Fibroblast of lung (primary cell): ENCODE data around the gene LYPD6B. TPM values are rescaled to one million over a fixed set of nuclear protein-coding genes. Genes with fewer than 3 reads are reported as not detected.

ENCODE experiments used
- DNase-seq, 2 donors: peaks; one replicate each; pipeline versions ENCODE4 v3.0.0 to v3.0.0-alpha.2; 2010; ENCODE audit warnings: low read depth in 2 of 2
- H2AFZ ChIP-seq: 2 replicates; pipeline ENCODE4 v1.5.1; 2012; ENCODE audit warnings: low read length, control low read depth, inconsistent platforms
- H3K27ac ChIP-seq: 2 replicates; pipeline ENCODE4 v1.5.1; 2011; ENCODE audit warnings: low read length, control low read depth; ENCODE audit not compliant: insufficient read depth
- H3K27me3 ChIP-seq: 2 replicates; pipeline ENCODE4 v1.5.1; 2011; ENCODE audit warnings: mild to moderate bottlenecking, low read length; ENCODE audit not compliant: control insufficient read depth, insufficient read depth
- H3K36me3 ChIP-seq: 2 replicates; pipeline ENCODE4 v1.5.1; 2011; ENCODE audit warnings: low read length; ENCODE audit not compliant: control insufficient read depth, insufficient read depth
- H3K4me1 ChIP-seq: 2 replicates; pipeline ENCODE4 v1.5.1; 2011; ENCODE audit warnings: low read length; ENCODE audit not compliant: control insufficient read depth, insufficient read depth; ENCODE audit errors: extremely low read depth
- H3K4me2 ChIP-seq: 2 replicates; pipeline ENCODE4 v1.5.1; 2011; ENCODE audit warnings: low read length, control low read depth; ENCODE audit not compliant: insufficient read depth; ENCODE audit errors: extremely low read depth
- H3K4me3 ChIP-seq, 4 experiments: fragments of 200-600 bp in 1 of 4; sonication (generic) in 1 of 4; replicated peaks in 1 of 4; 2 replicates each; pipeline ENCODE4 v1.5.1; 2011 to 2016; ENCODE audit warnings: low read length in 4 of 4, low read depth in 3 of 4, mild to moderate bottlenecking in 3 of 4, control low read depth in 2 of 4, inconsistent platforms in 1 of 4, mixed read lengths in 1 of 4; ENCODE audit not compliant: insufficient read depth in 1 of 4; ENCODE audit errors: control extremely low read depth in 1 of 4
- H3K79me2 ChIP-seq: 2 replicates; pipeline ENCODE4 v1.5.1; 2012; ENCODE audit warnings: mild to moderate bottlenecking, low read length, inconsistent platforms; ENCODE audit not compliant: control insufficient read depth, insufficient read depth
- H3K9ac ChIP-seq: 2 replicates; pipeline ENCODE4 v1.5.1; 2011; ENCODE audit warnings: mild to moderate bottlenecking, low read length, control low read depth; ENCODE audit not compliant: insufficient read depth
- H3K9me3 ChIP-seq: 2 replicates; pipeline ENCODE4 v1.5.1; 2012; ENCODE audit warnings: low read depth, low read length; ENCODE audit not compliant: control insufficient read depth, insufficient read depth
- H4K20me1 ChIP-seq: 2 replicates; pipeline ENCODE4 v1.5.1; 2011; ENCODE audit warnings: low read length; ENCODE audit not compliant: control insufficient read depth, insufficient read depth; ENCODE audit errors: extremely low read depth
- CTCF ChIP-seq, 2 donors: IDR thresholded peaks in 1 of 2; conservative IDR thresholded peaks in 1 of 2; 1 replicate in 1 of 2; 2 replicates in 1 of 2; pipeline ENCODE4 v1.5.1; 2011 to 2012; ENCODE audit warnings: low read length in 2 of 2, control low read depth in 1 of 2, inconsistent platforms in 1 of 2, low read depth in 1 of 2, mild to moderate bottlenecking in 1 of 2
- EZH2 ChIP-seq: IDR thresholded peaks from 2 replicates; pipeline ENCODE4 v1.5.1; 2012; ENCODE audit warnings: low read length, control low read depth, mild to moderate bottlenecking; ENCODE audit errors: missing control alignments
- polyA plus RNA-seq, 2 donors: library from polyadenylated mRNA; depleted of rRNA in 1 of 2; stranded (reverse) in 1 of 2; unstranded in 1 of 2; fragments of >200 nt; gene quantifications; 2 replicates each; pipeline ENCODE4 v1.2.1, GENCODE V29; 2011 to 2012; ENCODE audit warnings: missing spikeins in 1 of 2
- total RNA-seq: library from RNA; depleted of rRNA; stranded (reverse); fragments of >200 nt; gene quantifications from 2 replicates; pipeline ENCODE4 v1.2.1, GENCODE V29; 2014

The LYPD6B gene
- total and polyA plus RNA-seq, 2 donors (not counting 1 experiment from before 2014, with no cell fraction given) = 0.11 TPM; not detected in 1

- no peaks in the 10 kb centered on the region for H3K36me3 ChIP-seq
- H3K4me2 ChIP-seq = no peak overlapping the region
- no peaks in the 10 kb centered on the region for H4K20me1 ChIP-seq
- H3K79me2 ChIP-seq = no peaks in the 10 kb centered on the region
- no peak for DNase-seq
- H3K9ac ChIP-seq = no peak overlapping the region
- no peaks in the 10 kb centered on the region for H3K4me1 ChIP-seq
- no peak overlapping the region for H3K27ac ChIP-seq
- no peak overlapping the region for H2AFZ ChIP-seq
- H3K27me3 ChIP-seq = no peaks in the 10 kb centered on the region
- no peak overlapping the region for H3K4me3 ChIP-seq
- TF ChIP-seq CTCF (conservative IDR thresholded peaks at IDR 0.05 in 1 of 2, IDR thresholded peaks at IDR 0.05 in 1 of 2; ENCODE audit: low read depth in 1 of 2, low read length in 2 of 2) (no peak), EZH2 (no peak)
- no peaks in the 10 kb centered on the region for H3K9me3 ChIP-seq
Measured at GRCh38 chr2:149259136-149259535, 220.6 kb downstream of the LYPD6B start.

GRCh38 chr2:149261692-149262091 lies 223.2 kb downstream of the LYPD6B start:
- H4K20me1 ChIP-seq = no peaks in the 10 kb centered on the region
- DNase-seq = no peak
- no peak overlapping the region for H3K9ac ChIP-seq
- no peaks in the 10 kb centered on the region for H3K36me3 ChIP-seq
- H3K4me3 ChIP-seq = no peak overlapping the region
- H3K4me2 ChIP-seq = no peak overlapping the region
- H3K27me3 ChIP-seq = no peaks in the 10 kb centered on the region
- no peak overlapping the region for H3K27ac ChIP-seq
- no peaks in the 10 kb centered on the region for H3K9me3 ChIP-seq
- no peaks in the 10 kb centered on the region for H3K79me2 ChIP-seq
- H3K4me1 ChIP-seq = no peaks in the 10 kb centered on the region
- H2AFZ ChIP-seq = no peak overlapping the region
- TF ChIP-seq CTCF (conservative IDR thresholded peaks at IDR 0.05 in 1 of 2, IDR thresholded peaks at IDR 0.05 in 1 of 2; ENCODE audit: low read depth in 1 of 2, low read length in 2 of 2) = no peak
- no peak for TF ChIP-seq EZH2

Other genes with a start within 250 kb of the LYPD6B start
- 0.17 and 0.51 TPM in 2 replicates for gene KIF5C, start 163.5 kb upstream of the LYPD6B start, total RNA-seq
- gene KIF5C, start 163.5 kb upstream of the LYPD6B start, polyA plus RNA-seq = 0.09 and 0.17 TPM in 2 replicates